SK-N-MC (cell line): ENCODE measurements around the gene PABPN1L.

Experiments
- DNase-seq: peaks from one replicate; pipeline ENCODE4 v3.0.0-alpha.2; 2011; ENCODE audit warnings: low read depth, low spot score
- H3K27ac ChIP-seq: fragments of 200-600 bp; sonication (generic); 2 replicates; pipeline ENCODE4 v1.5.1; 2016; ENCODE audit warnings: mixed run types
- H3K36me3 ChIP-seq: fragments of 200-600 bp; sonication (generic); 2 replicates; pipeline ENCODE4 v1.6.1; 2017; ENCODE audit warnings: antibody characterized with exemption, low read length, mixed read lengths; ENCODE audit not compliant: insufficient read depth
- H3K4me3 ChIP-seq: fragments of 200-600 bp; sonication (generic); 2 replicates; pipeline ENCODE4 v1.5.1; 2016
- H3K9ac ChIP-seq: fragments of 200-600 bp; sonication (generic); 2 replicates; pipeline ENCODE4 v1.8.0; 2017; ENCODE audit warnings: mixed run types, mixed read lengths; ENCODE audit not compliant: insufficient read length
- H3K9me3 ChIP-seq: fragments of 200-600 bp; sonication (generic); 2 replicates; pipeline ENCODE4 v1.6.1; 2017; ENCODE audit warnings: low read depth, mild to moderate bottlenecking, antibody characterized with exemption, low read length, moderate library complexity, mixed read lengths
- EZH2 ChIP-seq: fragments of 200-600 bp; sonication (generic); IDR thresholded peaks from one replicate; pipeline ENCODE4 v1.6.1; 2017; ENCODE audit warnings: antibody characterized with exemption
- FOXP2 ChIP-seq: optimal IDR thresholded peaks from 2 replicates; pipeline ENCODE3; 2011; ENCODE audit warnings: mild to moderate bottlenecking, moderate library complexity; ENCODE audit not compliant: insufficient read depth; ENCODE audit errors: extremely low read length, control extremely low read depth
- POLR2AphosphoS5 ChIP-seq: IDR thresholded peaks from 2 replicates; pipeline ENCODE4 v1.6.1; 2012; ENCODE audit warnings: mild to moderate bottlenecking, low read depth, low read length, borderline replicate concordance

PABPN1L gene

DNA sequence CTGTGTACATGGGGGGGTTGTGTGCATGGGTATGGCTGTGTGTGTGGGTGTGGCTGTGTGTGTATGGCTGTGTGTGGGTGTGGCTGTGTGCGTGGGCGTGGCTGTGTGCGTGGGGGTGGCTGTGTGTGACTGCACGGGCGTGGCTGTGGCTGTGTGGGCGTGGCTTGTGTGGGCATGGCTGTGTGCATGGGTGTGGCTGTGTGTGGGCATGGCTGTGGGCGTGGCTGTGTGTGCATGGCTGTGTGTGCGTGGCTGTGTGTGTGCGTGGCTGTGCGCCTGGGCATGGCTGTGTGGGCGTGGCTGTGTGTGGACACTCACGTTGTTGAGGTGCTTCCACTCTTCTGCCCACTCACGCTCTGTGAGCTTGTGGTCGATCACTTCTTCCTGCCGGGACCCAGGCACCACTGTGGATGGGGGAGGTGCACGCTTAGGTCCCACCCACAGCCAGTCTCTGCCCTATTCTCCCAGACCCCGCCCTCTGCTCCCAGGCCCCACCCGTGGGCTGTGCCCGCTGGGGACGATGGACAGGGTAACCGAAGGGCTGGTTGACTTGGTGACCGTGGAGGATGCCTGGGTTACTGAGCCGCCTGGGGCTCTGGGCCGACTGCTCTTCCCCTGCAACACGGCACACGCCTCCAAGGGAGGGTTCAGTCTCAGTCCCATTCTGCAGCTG lies 16.0 kb upstream of the PABPN1L start:
- Histone ChIP-seq H3K27ac (no peak overlapping the region), H3K9me3 (no peaks in the 10 kb centered on the region), H3K4me3 (no peak overlapping the region), H3K9ac (no peak overlapping the region), H3K36me3 (no peaks in the 10 kb centered on the region)
- no peak for DNase-seq
- no peak for TF ChIP-seq EZH2
- TF ChIP-seq POLR2AphosphoS5 = no peak
- no peak for TF ChIP-seq FOXP2

DNA sequence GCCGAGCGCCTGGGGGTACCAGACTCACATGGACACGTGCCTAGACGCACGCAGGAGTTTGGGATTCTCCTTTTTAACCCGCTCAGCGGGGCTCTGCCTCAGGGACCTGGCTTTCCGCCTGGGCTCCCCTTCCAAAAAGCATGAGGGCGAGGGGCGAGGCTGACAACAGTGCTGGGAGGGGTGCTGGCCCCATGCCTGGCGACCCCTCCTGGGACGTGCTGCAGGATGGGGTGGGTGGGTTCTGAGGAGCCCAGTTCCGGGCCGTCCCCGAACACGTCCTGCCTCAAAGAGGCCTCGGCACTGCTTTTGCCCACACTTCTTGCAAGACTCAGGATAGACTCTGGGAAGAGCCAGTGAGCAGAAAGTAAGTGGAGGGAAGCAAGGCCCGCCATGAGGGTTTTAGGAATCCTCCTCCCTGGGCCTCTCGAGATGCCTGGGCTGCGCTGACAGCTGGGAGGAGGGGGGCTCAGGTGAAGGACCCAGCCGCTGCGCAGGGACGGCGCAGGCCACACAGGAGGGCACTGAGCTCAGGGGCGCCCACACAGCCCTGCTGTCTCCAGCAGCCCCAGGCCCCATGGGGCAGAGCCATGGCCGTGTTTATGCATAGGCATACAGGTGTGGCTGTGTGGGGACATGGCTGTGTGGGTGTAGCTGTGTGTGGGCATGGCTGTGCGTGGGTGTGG lies 15.4 kb upstream of the PABPN1L start:
- TF ChIP-seq FOXP2 (no peak), POLR2AphosphoS5 (no peak), EZH2 (no peak)
- H3K27ac ChIP-seq = no peak overlapping the region
- no peak overlapping the region for H3K4me3 ChIP-seq
- no peak overlapping the region for H3K9ac ChIP-seq
- no peak for DNase-seq
- no peaks in the 10 kb centered on the region for H3K36me3 ChIP-seq
- no peaks in the 10 kb centered on the region for H3K9me3 ChIP-seq

DNA sequence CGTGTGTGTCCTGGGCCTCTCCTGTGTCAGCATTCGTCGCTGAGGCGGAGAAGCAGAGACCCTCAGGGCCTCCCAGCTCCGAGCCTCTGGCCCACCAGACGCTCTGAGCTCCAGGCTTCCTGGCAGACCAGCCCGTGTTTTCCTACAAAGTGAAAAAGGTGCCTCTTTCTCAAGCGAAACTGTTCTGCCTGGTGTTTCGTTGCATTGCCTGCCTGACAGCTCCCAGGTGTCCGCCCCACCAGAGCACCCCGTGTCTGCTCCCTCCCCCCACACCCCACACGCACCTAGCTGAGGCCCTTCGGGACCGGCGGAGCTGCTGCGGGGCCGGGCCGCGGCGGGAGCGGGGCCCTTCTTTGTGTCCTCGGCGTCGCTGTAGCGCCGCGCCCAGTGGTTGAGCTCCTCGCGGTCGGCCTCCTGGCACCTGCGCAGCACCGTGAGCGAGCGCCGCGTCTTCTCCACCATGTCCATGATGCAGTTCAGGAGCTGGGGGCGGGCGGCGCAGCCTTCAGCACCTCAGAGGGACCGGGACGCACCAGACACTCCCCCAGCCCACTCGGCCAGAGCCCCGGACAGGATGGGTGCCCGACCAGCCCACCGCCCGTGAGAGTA lies 14.7 kb upstream of the PABPN1L start:
- H3K27ac ChIP-seq = no peak overlapping the region
- no peak for DNase-seq
- H3K9ac ChIP-seq = no peak overlapping the region
- H3K9me3 ChIP-seq = no peaks in the 10 kb centered on the region
- H3K36me3 ChIP-seq = no peaks in the 10 kb centered on the region
- H3K4me3 ChIP-seq = no peak overlapping the region
- TF ChIP-seq FOXP2 (no peak), EZH2 (no peak), POLR2AphosphoS5 (no peak)

DNA sequence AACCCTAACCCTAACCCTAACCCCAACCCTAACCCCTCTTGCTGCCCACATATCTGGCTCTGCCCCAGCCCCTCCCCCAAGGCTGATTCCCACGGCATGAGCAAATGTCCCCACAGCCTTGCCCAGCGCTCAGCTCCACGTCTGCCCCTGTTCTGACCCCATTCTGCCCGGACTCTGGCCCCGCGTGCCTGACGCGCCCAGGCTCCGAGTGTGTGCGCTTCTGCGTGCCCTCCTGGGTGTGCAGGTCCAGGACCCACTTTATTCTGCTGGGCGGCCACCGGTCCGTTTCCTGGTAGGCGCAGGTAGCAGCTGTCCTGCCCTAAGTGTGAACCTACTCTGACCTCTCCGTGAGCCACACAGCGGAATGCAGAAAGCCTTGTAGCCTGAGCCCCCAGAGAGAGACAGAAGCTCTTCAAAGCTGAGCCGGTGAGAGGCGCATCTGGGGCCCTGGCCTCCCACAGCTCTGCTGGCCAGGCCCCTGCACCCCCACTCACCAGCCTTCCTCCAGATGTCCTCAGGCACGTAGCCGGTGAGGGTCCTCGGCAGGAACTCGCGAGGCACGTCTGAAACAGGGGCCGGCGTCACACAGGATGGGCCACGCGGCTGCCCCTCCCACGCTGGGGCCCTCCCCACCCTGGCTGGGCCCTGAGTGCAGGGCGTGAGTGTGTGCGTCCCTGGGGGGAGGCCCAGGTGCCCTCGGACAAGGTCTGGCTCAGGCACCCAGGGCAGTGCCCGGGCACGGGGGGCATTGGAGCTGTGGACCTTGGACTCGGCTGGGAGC lies 14.0 kb upstream of the PABPN1L start:
- Histone ChIP-seq H3K36me3 (no peaks in the 10 kb centered on the region), H3K4me3 (no peak overlapping the region), H3K9me3 (no peaks in the 10 kb centered on the region), H3K9ac (no peak overlapping the region), H3K27ac (no peak overlapping the region)
- no peak for TF ChIP-seq EZH2
- no peak for TF ChIP-seq POLR2AphosphoS5
- no peak for TF ChIP-seq FOXP2
- DNase-seq = no peak

DNA sequence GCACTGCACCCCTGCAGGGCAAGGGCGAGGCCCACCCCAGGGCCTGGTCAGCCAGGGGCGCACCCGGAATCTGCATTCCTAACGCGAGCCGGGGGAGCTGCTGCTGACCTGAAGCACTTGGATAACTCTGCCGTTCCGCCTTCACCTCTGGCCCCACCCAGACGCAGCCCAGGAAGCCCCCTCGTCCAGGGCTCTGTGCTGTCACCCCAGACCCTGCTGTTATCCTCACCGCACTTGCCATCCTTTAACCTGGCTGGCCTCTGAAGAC lies 13.3 kb upstream of the PABPN1L start:
- TF ChIP-seq EZH2 (no peak), FOXP2 (no peak), POLR2AphosphoS5 (no peak)
- Histone ChIP-seq H3K27ac (no peak overlapping the region), H3K9ac (no peak overlapping the region), H3K9me3 (no peaks in the 10 kb centered on the region), H3K36me3 (no peaks in the 10 kb centered on the region), H3K4me3 (no peak overlapping the region)
- no peak for DNase-seq

DNA sequence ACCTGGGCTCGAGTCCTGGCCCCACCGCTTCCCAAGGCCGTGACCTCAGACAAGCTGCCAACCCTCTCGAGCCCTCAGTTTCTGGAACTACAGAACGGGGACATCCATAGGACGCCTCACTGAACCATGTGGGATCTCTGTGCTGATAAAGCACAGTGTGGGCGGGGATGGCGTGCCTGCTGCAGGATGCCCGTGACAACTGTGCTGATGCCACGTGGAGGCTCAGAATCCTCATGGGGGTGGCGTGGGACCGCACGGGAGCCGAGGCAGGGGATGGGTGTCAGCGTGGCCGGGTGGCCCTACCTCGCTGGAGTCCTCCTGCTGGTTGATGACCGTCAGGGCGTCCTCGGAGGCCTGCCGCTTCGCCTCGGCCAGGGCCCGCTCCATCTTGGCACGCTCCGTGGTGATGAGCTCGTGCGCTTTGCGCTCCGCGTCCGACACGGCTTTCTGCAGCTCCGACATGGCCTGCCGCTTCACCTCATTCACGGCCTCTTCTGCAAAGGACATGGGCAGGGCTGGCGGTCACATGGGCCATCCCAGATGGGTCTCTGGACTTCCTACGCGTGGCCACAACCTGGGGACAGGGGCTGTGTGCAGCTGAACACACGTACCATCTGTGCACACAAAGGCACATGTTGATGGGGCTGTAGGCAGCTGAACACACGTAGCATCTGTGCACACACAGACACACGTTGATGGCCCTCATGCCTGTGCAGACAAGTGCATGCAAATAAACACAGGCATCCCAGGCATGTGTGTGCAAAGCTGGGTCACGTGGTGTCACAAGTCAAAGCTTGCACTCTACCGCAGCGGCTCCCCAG lies 12.7 kb upstream of the PABPN1L start:
- Histone ChIP-seq H3K9me3 (no peaks in the 10 kb centered on the region), H3K4me3 (no peak overlapping the region), H3K9ac (no peak overlapping the region), H3K36me3 (no peaks in the 10 kb centered on the region), H3K27ac (no peak overlapping the region)
- DNase-seq = no peak
- TF ChIP-seq EZH2 (no peak), FOXP2 (no peak), POLR2AphosphoS5 (no peak)

DNA sequence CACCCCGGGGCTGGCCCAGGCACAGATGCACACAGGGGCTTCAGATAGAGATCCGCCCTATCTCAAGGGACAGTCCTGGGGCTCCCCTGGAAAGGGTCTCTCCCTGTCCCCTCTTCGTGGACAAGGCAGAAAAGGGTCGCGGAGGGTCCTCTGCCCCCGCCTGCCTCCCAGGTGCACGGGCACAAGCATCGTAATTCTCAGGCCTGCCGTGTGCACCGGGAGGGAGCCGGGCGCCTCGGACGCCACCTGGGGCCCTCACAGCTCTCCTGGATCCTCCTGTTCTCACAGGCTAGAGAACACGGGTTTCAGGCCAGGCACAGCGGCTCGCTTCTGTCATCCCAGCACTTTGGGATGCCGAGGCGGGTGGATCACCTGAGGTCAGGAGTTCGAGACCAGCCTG lies 11.9 kb upstream of the PABPN1L start:
- H3K9ac ChIP-seq = no peak overlapping the region
- H3K4me3 ChIP-seq = no peak overlapping the region
- no peak for DNase-seq
- H3K27ac ChIP-seq = no peak overlapping the region
- TF ChIP-seq EZH2 (no peak), FOXP2 (no peak), POLR2AphosphoS5 (no peak)
- H3K9me3 ChIP-seq = no peaks in the 10 kb centered on the region
- no peaks in the 10 kb centered on the region for H3K36me3 ChIP-seq
